Endothelial cell of umbilical vein (primary cell): ENCODE measurements around the gene RIOK2.
"Not testable (repeated sequence)": the region's sequence is repeated elsewhere in the genome, so short reads cannot be mapped to it uniquely, and the experiment has no call there.

ENCODE experiments used
- CTCF ChIP-seq, 2 donors: IDR thresholded peaks; 1 replicate in 1 of 2; 2 replicates in 1 of 2; pipeline ENCODE4 v1.5.1; 2011; ENCODE audit warnings: low read length in 2 of 2, mild to moderate bottlenecking in 2 of 2, moderate library complexity in 2 of 2, control low read depth in 1 of 2, inconsistent platforms in 1 of 2, low read depth in 1 of 2; ENCODE audit not compliant: insufficient read depth in 1 of 2; ENCODE audit errors: extremely low read depth in 1 of 2
- EZH2 ChIP-seq: IDR thresholded peaks from 2 replicates; pipeline ENCODE4 v1.6.1; 2012; ENCODE audit warnings: borderline replicate concordance, low read depth, mild to moderate bottlenecking, moderate library complexity, low read length, inconsistent platforms; ENCODE audit not compliant: severe bottlenecking
- FOS ChIP-seq: IDR thresholded peaks from 2 replicates; pipeline ENCODE4 v1.6.1; 2011; ENCODE audit warnings: mild to moderate bottlenecking, low read length, moderate library complexity, borderline replicate concordance; ENCODE audit not compliant: insufficient read depth
- GATA2 ChIP-seq: IDR thresholded peaks from 2 replicates; pipeline ENCODE4 v1.7.0; 2011; ENCODE audit warnings: low read depth, mild to moderate bottlenecking, moderate library complexity, mixed read lengths, low read length; ENCODE audit not compliant: insufficient read length, insufficient read depth
- JUN ChIP-seq: IDR thresholded peaks from 2 replicates; pipeline ENCODE4 v1.6.1; 2011; ENCODE audit warnings: borderline replicate concordance, low read depth; ENCODE audit not compliant: insufficient read length, insufficient read depth
- MAX ChIP-seq: IDR thresholded peaks from 2 replicates; pipeline ENCODE4 v1.6.1; 2011; ENCODE audit not compliant: insufficient read depth, insufficient read length
- MYC ChIP-seq: IDR thresholded peaks from one replicate; pipeline ENCODE4 v1.6.1; 2011; ENCODE audit warnings: mild to moderate bottlenecking, low read depth, low read length
- POLR2A ChIP-seq: IDR thresholded peaks from 2 replicates; pipeline ENCODE4 v1.6.1; 2012; ENCODE audit warnings: low read depth, mild to moderate bottlenecking, control low read depth, low read length
- POLR2AphosphoS5 ChIP-seq: IDR thresholded peaks from 2 replicates; pipeline ENCODE4 v1.6.1; 2012; ENCODE audit warnings: low read depth, mild to moderate bottlenecking, control low read depth, low read length, moderate library complexity; ENCODE audit not compliant: insufficient read depth

- TF ChIP-seq CTCF (IDR thresholded peaks at IDR 0.05; ENCODE audit: extremely low read depth in 1 of 2, insufficient read depth in 1 of 2, low read depth in 1 of 2, low read length in 2 of 2); POLR2AphosphoS5; EZH2; POLR2A; JUN; FOS; MYC; MAX; GATA2: not testable (repeated sequence)
Observed at GRCh38 chr5:97189523-97189922, 6.5 kb upstream of the RIOK2 start.
